GM18498 (cell line): Measurements from ENCODE around the gene PDZD4.

Experiments
- ATAC-seq: cut with Tn5 transposase; IDR thresholded peaks from one replicate; pipeline ENCODE4 v1.9.1; 2021; ENCODE audit warnings: mild to moderate bottlenecking, moderate library complexity; ENCODE audit not compliant: unreplicated experiment

The PDZD4 gene

DNA sequence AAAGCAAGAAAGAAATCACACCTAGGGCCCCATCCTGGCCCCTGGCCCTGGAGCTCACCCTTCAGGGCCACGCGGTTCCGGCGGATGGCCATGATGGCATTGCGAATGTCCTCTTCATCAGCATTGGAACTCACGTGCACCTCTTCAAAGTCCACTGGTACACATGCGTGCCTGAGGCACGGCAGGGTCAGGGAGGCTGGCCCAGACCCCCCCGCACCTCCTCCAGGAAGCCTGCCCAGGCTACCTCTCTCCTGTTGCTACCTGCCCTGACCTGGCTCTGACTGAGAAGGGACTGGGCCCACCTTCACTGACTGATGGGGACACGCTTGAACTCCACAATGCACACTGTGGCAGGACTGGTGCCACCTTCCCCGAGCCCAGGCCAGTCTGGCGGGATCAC, 40.7 kb downstream of the PDZD4 start:
- no peak for ATAC-seq

DNA sequence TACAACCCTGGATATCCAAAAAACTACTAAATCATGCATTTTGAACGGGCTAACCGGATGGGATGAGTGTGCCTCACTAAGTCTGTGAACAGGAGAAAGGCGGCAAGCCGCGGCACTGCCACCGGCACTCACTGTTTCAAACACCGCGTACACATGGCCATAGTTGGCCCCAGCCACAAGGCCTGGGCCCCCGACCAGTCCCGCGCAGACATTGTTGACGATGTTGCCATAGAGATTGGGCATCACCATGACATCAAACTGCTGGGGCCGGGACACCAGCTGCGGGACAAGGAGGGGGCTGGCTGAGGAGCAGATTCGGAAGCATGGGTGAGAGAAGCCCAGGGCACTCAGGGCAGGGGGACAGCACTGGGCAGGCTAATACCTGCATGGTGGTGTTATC, 43.7 kb downstream of the PDZD4 start:
- no peak for ATAC-seq

DNA sequence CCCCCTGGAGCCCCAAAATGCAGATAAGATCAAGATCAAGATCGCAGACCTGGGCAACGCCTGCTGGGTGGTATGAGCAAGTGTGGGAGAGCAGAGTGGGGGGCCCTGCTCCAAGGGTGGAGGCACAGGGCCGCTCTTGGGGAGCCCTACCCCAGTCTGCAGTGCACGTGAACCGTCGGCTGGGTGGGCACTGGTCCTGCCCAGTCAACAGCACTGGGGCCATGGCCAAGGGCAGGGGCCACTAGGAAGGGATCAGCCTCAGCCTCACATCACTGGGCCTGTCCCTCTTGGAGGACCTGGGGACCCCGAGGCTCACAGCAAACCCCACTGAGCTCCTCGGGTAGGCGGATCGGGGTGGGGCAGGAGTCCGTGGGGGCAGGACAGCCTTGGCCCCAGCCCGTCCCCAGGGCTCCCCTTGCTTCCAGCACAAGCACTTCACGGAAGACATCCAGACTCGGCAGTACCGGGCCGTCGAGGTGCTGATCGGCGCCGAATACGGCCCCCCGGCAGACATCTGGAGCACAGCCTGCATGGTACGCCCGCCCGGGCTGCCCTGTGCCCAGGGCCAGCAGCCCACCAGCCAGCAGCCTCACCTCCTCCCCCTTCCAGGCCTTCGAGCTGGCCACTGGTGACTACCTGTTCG, 45.9 kb downstream of the PDZD4 start:
- no peak for ATAC-seq

DNA sequence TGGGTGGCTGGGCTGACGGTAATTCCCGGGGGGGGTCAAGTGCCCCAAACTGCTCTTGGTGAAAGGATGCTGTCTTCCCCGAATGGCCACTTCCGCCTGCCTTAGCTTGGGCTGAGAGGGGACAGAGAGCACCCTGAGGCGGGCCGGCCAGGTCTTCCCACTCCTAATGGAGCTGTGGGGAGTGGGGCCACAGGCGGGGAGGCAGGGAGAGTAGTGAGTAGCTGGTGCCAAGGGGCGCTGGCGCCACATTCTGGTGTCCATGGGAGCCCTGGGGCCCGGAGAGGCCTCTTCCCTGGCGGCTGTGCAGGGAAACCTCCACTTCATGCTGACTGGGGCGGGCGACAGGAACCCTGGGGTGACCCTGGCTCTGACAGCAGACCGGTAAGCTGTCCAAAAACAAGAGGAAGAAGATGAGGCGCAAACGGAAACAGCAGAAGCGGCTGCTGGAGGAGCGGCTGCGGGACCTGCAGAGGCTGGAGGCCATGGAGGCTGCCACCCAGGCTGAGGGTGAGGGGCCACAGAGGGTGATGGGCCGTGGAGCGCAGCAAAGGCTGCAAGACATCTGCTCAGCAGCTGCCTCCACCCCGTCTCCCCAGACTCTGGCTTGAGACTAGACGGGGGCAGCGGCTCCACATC, 46.8 kb downstream of the PDZD4 start:
- no peak for ATAC-seq

DNA sequence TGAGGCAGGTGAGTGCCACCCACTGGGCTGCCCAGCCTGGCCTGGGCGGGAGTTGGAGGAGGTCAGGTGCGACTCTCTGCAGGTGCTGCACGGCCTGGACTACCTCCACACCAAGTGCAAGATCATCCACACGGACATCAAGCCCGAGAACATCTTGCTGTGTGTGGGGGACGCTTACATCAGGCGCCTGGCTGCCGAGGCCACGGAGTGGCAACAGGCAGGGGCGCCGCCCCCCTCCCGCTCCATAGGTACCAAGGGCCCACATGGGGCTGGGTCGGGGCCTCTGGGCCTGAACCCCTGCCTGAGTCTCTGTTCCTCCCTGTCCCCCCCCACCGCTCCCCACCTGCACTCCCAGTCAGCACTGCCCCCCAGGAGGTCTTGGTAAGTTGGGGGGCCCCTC, 47.5 kb downstream of the PDZD4 start:
- no peak for ATAC-seq

DNA sequence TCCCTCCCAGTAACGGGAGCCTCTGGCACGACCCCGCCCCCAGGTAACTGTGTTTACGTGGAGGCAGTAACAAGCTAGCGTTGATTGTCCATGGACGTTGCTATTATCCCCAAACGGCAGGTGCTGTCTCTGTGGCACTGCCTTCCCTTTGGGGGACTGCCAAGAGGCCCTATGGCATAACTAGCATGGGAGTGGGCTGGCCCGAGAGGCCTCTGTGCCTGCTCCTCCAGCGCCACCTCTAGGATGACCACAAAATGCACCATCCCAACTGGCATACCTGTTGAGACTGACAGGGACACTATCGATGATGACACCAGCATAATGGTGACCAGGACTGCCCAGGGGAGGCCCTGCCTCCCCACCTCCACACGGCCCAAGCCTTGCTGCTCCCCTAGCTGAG, 48.0 kb downstream of the PDZD4 start:
- ATAC-seq = no peak

DNA sequence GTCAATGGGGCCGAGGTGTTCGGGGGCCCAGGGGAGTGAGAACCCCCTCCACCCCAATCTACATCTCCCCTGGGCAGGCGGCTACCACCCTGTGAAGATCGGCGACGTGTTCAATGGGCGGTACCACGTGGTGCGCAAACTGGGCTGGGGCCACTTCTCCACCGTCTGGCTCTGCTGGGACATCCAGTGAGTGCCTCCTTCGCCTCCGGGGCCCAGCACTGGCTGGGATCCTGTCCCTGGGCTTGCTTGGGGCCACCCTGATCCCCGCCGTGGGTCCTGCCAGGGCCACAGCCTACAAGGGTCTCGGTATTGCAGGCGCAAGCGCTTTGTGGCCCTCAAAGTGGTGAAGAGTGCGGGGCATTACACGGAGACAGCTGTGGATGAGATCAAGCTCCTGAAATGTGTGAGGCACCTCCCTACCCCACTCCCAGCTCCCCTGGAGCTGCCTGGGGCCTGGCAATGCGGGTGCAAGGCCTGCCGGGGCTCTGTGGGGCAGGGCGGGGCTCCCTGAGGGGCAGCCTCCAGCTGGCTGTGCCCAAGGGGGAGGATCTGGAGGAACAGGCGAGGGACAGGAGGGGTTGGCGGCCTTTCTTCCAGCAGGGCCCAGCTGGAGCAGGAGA, 48.8 kb downstream of the PDZD4 start:
- ATAC-seq = no peak

DNA sequence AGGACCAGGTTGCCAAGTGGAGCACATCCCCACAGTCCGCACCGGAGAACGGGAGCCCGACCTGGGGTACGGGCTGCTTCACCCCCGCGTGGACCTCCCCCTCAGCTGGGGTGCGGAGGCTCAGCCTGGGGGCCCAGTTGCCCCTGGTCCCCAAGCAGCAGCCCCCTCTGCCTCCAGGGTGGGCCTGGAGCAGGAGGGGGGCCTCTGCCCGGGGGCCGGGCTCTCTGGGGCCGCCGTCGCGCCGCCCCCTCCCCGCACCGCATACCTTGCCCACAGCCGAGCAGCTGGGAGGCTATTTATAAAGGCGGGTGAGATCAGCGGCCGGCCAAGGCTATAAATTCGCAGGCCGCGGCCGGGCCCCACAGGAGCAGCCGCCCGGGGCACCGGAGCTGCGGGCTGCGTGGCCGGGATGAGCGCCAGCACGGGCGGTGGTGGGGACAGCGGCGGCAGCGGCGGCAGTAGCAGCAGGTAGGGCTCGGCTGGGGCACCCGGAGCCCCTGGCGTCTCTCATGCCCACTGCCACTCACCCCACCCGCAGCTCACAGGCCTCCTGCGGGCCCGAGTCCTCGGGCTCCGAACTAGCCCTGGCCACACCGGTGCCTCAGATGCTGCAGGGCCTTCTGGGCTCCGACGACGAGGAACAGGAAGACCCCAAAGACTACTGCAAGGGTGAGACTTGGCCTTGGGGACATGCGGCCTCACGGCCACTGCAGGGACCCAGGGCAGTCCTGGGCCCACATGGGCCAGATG, 49.5 kb downstream of the PDZD4 start, which contains the start of gene SRPK3:
TSS of gene SRPK3 (plus strand) at position 364 of the 750 bp plus-strand sequence. CDS start at position 410, 46 bp downstream.
- no peak for ATAC-seq

DNA sequence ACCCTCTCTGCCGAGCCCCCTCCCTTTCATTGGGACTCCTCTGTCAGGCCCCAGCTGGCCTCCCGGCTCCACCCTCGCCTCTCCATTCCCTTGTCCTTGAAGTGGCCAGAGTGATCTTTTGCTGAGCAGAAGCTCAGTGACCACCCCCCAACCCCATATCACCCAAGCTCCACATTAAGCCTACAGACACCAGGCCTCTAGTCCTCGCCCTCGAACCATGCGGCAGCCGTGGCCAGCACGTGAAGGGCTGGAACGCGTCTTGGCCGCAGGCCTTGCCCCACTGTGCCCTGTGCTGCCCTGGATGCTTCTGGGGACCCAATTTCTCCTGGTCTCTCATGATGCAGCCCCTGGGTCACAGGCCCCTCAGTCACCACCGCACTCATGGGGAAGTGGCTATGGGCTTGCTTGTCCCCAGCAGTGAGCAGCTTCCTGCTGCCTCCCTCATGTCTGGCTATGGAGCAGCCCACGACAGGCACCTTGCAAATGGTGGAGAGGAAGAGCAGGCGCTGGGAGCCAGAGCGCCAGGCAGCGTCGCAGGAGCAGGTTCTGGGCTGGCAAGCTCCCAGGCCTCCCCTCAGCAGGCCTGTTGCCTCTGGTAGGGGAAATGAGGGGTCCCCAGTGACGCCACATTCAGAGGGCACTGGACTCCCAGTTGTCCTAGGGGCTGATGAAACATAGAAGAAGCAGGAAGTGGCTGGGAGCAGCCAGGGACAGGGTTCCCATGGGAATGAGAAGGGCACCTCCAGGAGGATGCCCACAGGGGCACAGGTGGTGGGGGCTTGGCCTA, 50.3 kb downstream of the PDZD4 start:
- ATAC-seq = no peak

DNA sequence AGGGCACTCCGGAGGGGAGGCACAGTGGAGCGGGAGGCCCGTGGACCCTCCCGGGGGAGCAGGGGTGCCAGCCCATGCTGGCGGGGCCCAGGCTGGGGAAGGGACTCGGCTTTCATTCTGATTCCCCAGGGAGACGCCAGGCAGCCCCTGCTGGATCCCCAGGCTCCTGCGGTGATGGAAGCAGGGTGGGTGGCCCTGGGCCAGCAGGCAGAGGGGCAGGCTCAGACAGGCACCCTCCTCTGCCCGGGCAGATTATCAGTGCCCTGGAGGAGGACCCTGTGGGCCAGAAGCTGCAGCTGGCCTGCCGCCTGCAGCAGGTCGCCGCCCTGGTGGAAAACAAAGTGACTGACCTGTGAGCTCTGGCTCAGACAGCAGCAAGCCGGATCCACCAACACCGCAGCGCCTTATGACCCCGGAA, 51.7 kb downstream of the PDZD4 start:
- no peak for ATAC-seq

DNA sequence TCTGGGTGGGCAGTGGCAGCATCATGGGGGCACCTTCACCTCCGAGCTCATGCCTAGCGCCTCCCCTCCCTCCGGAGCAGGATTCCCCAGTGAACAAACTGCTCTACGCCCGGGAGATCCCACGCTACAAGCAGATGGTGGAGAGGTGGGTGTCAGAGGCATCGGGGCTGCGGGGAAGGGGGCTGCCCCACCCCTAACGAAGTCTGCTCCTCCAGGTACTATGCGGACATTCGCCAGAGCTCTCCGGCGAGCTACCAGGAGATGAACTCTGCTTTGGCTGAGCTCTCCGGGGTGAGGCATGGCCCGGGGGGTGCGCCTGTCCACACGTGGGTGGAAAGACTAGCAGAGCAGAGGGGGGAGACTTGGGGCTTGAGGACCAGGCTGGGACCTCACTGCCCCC, 52.2 kb downstream of the PDZD4 start:
- no peak for ATAC-seq

DNA sequence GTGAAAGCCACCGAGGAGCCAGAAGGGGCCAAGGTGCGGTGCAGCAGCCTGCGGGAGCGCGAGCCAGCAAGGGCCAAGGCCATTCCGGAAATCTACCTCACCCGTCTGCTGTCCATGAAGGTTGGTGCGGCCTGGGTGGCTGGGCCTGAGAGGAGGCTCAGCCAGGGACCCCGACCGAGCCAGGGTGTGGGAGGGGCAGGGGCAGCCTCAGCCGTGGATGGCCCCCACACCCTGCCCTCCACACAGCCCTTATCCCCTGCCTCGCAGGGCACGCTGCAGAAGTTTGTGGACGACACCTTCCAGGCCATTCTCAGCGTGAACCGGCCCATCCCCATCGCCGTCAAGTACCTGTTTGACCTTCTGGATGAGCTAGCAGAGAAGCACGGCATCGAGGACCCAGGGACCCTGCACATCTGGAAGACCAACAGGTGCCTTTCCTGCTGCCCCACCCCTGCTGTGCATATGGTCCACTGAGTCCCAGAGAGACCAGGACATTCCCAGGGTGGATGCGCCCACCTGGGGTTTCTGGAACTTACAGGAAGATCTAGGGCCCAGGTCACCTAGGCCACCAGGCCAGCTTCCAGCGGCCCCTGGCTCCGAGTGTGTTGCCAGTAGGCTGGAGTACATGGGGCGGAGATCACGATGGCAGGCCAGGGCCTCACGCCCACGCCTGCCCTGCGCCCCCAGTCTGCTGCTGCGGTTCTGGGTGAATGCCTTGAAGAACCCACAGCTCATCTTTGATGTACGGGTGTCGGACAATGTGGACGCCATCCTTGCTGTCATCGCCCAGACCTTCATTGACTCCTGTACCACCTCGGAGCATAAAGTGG, 52.9 kb downstream of the PDZD4 start:
- no peak for ATAC-seq

DNA sequence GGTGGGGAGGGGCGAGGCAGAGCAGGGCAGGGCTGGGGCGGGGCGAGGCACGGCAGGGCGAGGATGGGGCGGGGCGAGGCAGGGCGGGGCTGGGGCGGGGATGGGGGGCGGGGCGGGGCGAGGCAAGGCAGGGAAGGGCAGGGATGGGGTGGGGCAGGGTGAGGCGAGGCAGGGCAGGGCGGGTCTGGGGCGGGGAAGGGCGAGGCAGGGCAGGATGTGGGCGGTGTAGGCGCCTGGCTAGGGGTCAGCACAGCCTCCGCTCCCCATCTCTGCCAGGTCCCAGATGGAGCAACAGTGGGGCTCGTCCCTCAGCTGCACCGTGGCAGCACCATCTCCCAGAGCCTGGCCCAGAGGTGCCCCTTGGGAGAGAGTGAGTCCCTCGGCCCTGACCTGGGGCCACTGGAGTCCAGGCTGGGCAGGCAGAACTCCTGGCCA, 53.7 kb downstream of the PDZD4 start:
- no peak for ATAC-seq

DNA sequence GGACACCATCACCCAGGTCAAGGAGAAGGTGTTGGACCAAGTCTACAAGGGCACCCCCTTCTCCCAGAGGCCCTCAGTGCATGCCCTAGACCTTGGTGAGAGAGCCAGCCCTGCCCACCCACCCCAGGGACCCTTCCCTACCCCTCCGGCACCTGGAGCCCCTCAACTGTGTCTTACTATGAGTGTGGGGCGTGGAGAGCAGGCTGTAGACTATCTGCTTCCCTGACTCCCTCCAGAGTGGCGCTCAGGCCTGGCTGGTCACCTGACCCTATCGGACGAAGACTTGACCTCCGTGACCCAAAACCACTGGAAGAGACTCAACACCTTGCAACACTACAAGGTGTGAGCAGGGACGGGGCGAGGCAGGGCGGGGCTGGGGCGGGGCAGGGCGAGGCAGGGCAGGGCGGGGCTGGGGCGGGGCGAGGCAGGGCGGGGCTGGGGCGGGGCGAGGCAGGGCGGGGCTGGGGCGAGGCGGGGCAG, 54.2 kb downstream of the PDZD4 start:
- no peak for ATAC-seq

DNA sequence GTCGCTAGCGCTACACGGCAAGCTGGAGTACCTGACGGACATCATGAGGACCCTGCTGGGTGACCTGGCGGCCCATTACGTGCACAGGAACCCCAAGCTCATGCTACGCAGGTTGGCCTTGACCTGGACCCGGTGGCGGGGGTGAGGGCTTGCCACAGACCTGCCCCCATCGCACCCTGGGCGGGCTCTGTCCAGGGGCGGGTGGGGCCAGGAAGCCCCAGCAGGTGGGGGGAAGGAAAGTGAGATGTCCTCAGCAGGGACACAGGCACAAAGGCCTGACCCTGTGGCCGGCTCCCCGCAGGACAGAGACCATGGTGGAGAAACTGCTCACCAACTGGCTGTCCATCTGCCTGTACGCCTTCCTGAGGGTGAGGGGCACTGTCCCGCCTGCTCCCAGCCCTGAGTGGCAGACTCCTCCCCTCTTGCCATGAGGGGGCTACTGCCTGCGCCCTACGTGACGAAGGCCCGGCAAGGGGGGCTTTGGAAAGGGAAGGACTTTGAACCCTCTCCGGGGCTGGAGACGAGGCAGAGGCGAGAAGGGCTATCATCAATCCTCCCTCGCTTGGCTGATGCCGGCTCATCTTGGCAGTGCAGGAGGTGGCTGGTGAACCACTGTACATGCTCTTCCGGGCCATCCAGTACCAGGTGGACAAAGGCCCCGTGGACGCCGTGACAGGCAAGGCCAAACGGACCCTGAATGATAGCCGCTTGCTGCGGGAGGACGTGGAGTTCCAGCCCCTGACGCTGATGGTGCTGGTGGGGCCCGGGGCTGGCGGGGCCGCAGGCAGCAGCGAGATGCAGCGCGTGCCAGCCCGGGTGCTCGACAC, 54.8 kb downstream of the PDZD4 start:
- no peak for ATAC-seq

DNA sequence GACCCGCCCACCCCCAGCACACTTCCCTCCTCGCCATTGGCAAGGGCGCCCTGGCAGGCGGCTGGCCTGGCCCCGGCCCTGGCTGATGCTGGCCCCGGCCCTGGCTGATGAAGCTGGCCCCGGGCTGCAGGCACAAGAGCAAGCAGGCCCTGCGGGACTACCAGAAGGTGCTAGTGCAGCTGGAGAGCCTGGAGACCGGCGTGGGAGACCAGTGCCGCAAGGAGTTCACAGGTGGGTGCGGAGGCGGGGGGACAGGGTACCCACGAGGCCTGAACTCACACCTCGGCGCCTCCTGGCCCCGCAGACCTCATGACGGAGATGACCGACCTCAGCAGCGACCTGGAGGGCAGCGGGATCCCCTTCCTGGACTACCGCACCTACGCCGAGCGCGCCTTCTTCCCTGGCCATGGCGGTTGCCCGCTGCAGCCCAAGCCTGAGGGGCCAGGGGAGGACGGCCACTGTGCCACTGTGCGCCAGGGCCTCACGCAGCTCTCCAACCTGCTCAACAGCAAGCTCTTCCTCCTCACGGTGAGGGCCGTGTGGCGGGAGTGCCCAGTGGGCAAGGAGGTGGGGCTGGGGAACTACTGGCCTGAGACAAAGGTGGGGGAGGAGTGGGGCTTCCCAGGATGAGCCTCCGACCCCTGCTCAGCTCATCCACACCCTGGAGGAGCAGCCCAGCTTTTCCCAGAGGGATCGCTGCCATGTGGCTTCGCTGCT, 55.6 kb downstream of the PDZD4 start:
- no peak for ATAC-seq

DNA sequence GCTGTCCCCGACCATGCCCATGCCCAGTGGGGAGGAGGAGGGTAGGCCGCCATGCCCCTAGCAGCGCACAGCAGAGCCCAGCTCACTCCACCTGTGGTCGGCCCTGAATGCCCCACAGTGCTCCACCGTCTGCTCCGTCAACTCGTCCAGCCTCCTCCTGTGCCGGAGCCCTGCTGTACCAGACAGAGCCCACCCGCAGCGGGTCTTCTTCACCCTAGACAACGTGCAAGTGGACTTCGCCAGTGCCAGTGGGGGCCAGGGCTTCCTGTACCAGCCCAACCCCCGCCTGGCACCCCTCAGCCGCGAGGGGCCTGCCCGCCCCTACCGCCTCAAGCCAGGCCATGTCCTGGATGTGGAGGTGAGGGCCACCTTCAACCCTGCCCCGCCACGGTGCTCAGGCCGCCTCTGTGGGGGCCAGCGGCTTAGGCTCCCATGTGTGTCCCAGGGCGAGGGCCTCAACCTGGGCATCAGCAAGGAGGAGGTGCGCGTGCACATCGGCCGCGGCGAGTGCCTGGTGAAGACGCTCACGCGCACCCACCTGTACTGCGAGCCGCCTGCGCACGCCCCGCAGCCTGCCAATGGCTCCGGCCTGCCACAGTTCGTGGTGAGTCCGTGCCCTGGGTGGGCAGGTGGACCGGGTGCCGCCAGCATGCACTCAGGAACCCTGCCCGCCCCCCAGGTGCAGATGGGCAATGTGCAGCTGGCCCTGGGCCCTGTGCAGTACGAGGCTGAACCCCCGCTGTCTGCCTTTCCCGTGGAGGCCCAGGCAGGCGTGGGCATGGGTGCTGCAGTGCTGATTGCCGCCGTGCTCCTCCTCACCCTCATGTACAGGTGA, 56.4 kb downstream of the PDZD4 start:
- no peak for ATAC-seq
